GM12891 (cell line): ENCODE results near the gene NUMA1.

Source experiments
- POLR2A ChIP-seq: IDR thresholded peaks from 2 replicates; pipeline ENCODE4 v1.6.1; 2011; ENCODE audit warnings: low read depth, low read length, control low read depth
- POLR2AphosphoS5 ChIP-seq: IDR thresholded peaks from 2 replicates; pipeline ENCODE4 v1.6.1; 2011; ENCODE audit warnings: low read depth, low read length, control low read depth
- POU2F2 ChIP-seq: IDR thresholded peaks from 2 replicates; pipeline ENCODE4 v1.6.1; 2011; ENCODE audit warnings: low read depth, mild to moderate bottlenecking, control low read depth, low read length, moderate library complexity
- SPI1 ChIP-seq: IDR thresholded peaks from 2 replicates; pipeline ENCODE4 v1.6.1; 2011; ENCODE audit warnings: low read depth, low read length, control low read depth
- TAF1 ChIP-seq: IDR thresholded peaks from 2 replicates; pipeline ENCODE4 v1.6.1; 2011; ENCODE audit warnings: low read depth, low read length, control low read depth

DNA sequence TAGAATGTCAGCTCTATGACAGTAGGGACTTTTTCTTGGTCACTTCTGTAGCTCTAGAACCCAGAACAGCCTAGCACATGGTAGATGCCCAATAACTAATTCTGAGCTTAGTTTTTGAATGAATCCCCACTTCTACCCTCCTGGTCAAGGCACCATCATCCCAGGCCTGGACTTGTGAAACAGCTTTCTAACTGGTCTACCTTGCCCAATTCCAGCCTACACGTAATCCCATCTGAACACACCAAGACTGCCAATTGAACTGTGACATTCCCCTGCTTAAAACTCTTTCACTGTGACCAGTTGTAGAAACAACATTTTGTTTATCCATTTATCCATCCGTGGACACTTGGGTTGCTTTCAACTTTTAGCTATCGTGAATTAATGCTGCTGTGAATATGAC is 49.0 kb upstream of the NUMA1 start:
- no peak for TF ChIP-seq POLR2A
- TF ChIP-seq TAF1, result no peak
- no peak for TF ChIP-seq POLR2AphosphoS5
- TF ChIP-seq SPI1, result no peak
- TF ChIP-seq POU2F2, result no peak
